Activated T-cell treated with anti-CD3 and anti-CD28 coated beads, Interleukin-2, amount 50 U/mL, for 72 hours (primary cell): ENCODE data around the gene POP7. TPM values are rescaled to one million over a fixed set of nuclear protein-coding genes. Genes with fewer than 3 reads are reported as not detected.
"Not testable (repeated sequence)": the region's sequence is repeated elsewhere in the genome, so short reads cannot be mapped to it uniquely, and the experiment has no call there.

Experiments
- ATAC-seq, 2 donors: fragments of 150-1000 bp; cut with Tn5 transposase; replicated peaks in 1 of 2; 2 replicates each; pipeline ENCODE4 v1.10.0; 2021; ENCODE audit warnings: moderate library complexity in 2 of 2, mild to moderate bottlenecking in 1 of 2
- DNase-seq, 2 donors: peaks; one replicate each; pipeline ENCODE4 v3.0.0; 2021 to 2022; ENCODE audit warnings: mixed read lengths in 1 of 2
- H3K27ac Mint-ChIP-seq: one replicate; pipeline ENCODE4 v1.8.0; 2022; ENCODE audit warnings: mild to moderate bottlenecking, moderate library complexity, mixed read lengths
- H3K27me3 Mint-ChIP-seq: one replicate; pipeline ENCODE4 v1.8.0; 2022; ENCODE audit warnings: low read depth, mixed read lengths
- H3K36me3 Mint-ChIP-seq, 2 donors: one replicate each; pipeline ENCODE4 v1.8.0; 2022; ENCODE audit warnings: mixed read lengths in 2 of 2, mild to moderate bottlenecking in 1 of 2; ENCODE audit not compliant: insufficient read depth in 2 of 2
- H3K4me1 Mint-ChIP-seq: one replicate; pipeline ENCODE4 v1.8.0; 2022; ENCODE audit warnings: low read depth, mixed read lengths
- H3K4me3 Mint-ChIP-seq, 2 donors: one replicate each; pipeline ENCODE4 v1.8.0; 2022; ENCODE audit warnings: mild to moderate bottlenecking in 2 of 2, mixed read lengths in 2 of 2, moderate library complexity in 2 of 2
- H3K9me3 Mint-ChIP-seq, 2 donors: one replicate each; pipeline ENCODE4 v1.8.0; 2022; ENCODE audit warnings: mixed read lengths in 2 of 2
- total RNA-seq, 2 donors: library from RNA; stranded (reverse); gene quantifications; one replicate each; pipeline ENCODE4 v1.2.3, GENCODE V29; 2022

The POP7 gene
- total RNA-seq, 2 donors from 2014 or later = 33.3 to 40.9 TPM

- Mint-ChIP-seq H3K27me3 (peaks cover 11% of the 10 kb centered on the region), H3K36me3 (no peaks in the 10 kb centered on the region), H3K27ac (no peak overlapping the region), H3K9me3 (peaks cover 0 to 2% of the 10 kb centered on the region in 2 donors), H3K4me1 (no peaks in the 10 kb centered on the region), H3K4me3 (no peak overlapping the region)
- DNase-seq (no peak), ATAC-seq (no peak)
These were observed 8.8 kb downstream of the POP7 start for GRCh38 chr7:100714725-100715124.

- H3K9me3 Mint-ChIP-seq, H3K4me3 Mint-ChIP-seq, H3K27ac Mint-ChIP-seq, ATAC-seq, H3K4me1 Mint-ChIP-seq, DNase-seq, H3K36me3 Mint-ChIP-seq: not testable (repeated sequence)
- peaks cover 27% of the 10 kb centered on the region for H3K27me3 Mint-ChIP-seq
These were observed 11.2 kb downstream of the POP7 start for GRCh38 chr7:100717073-100717472.

- no peaks in the 10 kb centered on the region for H3K36me3 Mint-ChIP-seq
- H3K4me1 Mint-ChIP-seq = no peaks in the 10 kb centered on the region
- peaks cover 0 to 2% of the 10 kb centered on the region in 2 donors for H3K9me3 Mint-ChIP-seq
- no peak for DNase-seq
- ATAC-seq = no peak
- H3K27ac Mint-ChIP-seq = no peak overlapping the region
- H3K4me3 Mint-ChIP-seq = no peak overlapping the region
- H3K27me3 Mint-ChIP-seq = peaks cover 46% of the 10 kb centered on the region
These were observed 13.8 kb downstream of the POP7 start for GRCh38 chr7:100719523-100720278.

GRCh38 chr7:100720279-100720670 lies 14.4 kb downstream of the POP7 start, which contains the start of gene EPO:
TSS of gene EPO (plus strand) at chr7:100720468. CDS start at chr7:100720981, 513 bp downstream.
- no peak within 1 kb of the TSS for H3K27ac Mint-ChIP-seq
- H3K4me3 Mint-ChIP-seq = no peak within 1 kb of the TSS
- H3K27me3 Mint-ChIP-seq = peaks cover 46% of the 10 kb centered on the region
- DNase-seq (no peak), ATAC-seq (no peak)
- peaks cover 4% of the 10 kb centered on the region for H3K4me1 Mint-ChIP-seq
- peaks cover 0 to 2% of the 10 kb centered on the region in 2 donors for H3K9me3 Mint-ChIP-seq
- H3K36me3 Mint-ChIP-seq = no peaks in the 10 kb centered on the region

GRCh38 chr7:100720671-100721504 lies 15.0 kb downstream of the POP7 start:
- Mint-ChIP-seq H3K36me3 (no peaks in the 10 kb centered on the region), H3K4me1 (peaks cover 8% of the 10 kb centered on the region), H3K4me3 (no peak overlapping the region), H3K9me3 (peaks cover 0 to 2% of the 10 kb centered on the region in 2 donors), H3K27ac (no peak overlapping the region), H3K27me3 (peaks cover 46% of the 10 kb centered on the region)
- ATAC-seq (no peak), DNase-seq (no peak)

- DNase-seq (no peak), ATAC-seq (no peak)
- Mint-ChIP-seq H3K9me3 (peaks cover 0 to 2% of the 10 kb centered on the region in 2 donors), H3K4me1 (peaks cover 8% of the 10 kb centered on the region), H3K36me3 (no peaks in the 10 kb centered on the region), H3K27ac (no peak overlapping the region), H3K27me3 (peaks cover 46% of the 10 kb centered on the region), H3K4me3 (no peak overlapping the region)
These were observed 15.5 kb downstream of the POP7 start for GRCh38 chr7:100721505-100721812.

GRCh38 chr7:100722480-100723212 lies 16.7 kb downstream of the POP7 start:
- Mint-ChIP-seq H3K27me3 (peaks cover 52% of the 10 kb centered on the region), H3K27ac (no peak overlapping the region), H3K36me3 (no peaks in the 10 kb centered on the region), H3K4me3 (no peak overlapping the region), H3K9me3 (peaks cover 0 to 2% of the 10 kb centered on the region in 2 donors), H3K4me1 (peaks cover 8% of the 10 kb centered on the region)
- DNase-seq (no peak), ATAC-seq (no peak)

GRCh38 chr7:100723732-100724275 lies 17.9 kb downstream of the POP7 start:
- Mint-ChIP-seq H3K27ac (no peak overlapping the region), H3K27me3 (peaks cover 51% of the 10 kb centered on the region), H3K4me3 (no peak overlapping the region), H3K36me3 (no peaks in the 10 kb centered on the region), H3K9me3 (no peaks in the 10 kb centered on the region), H3K4me1 (peaks cover 8% of the 10 kb centered on the region)
- DNase-seq (no peak), ATAC-seq (no peak)

GRCh38 chr7:100724364-100724763 lies 18.4 kb downstream of the POP7 start:
- not testable (repeated sequence) for H3K36me3 Mint-ChIP-seq, H3K4me3 Mint-ChIP-seq, H3K27ac Mint-ChIP-seq, ATAC-seq, DNase-seq, H3K9me3 Mint-ChIP-seq, H3K4me1 Mint-ChIP-seq
- H3K27me3 Mint-ChIP-seq = peaks cover 45% of the 10 kb centered on the region

GRCh38 chr7:100726996-100727761 lies 21.3 kb downstream of the POP7 start:
- H3K36me3 Mint-ChIP-seq = no peaks in the 10 kb centered on the region
- H3K4me1 Mint-ChIP-seq = peaks cover 8% of the 10 kb centered on the region
- H3K27me3 Mint-ChIP-seq = peaks cover 25% of the 10 kb centered on the region
- H3K9me3 Mint-ChIP-seq = no peaks in the 10 kb centered on the region
- ATAC-seq (no peak), DNase-seq (no peak)
- no peak overlapping the region for H3K27ac Mint-ChIP-seq
- H3K4me3 Mint-ChIP-seq = no peak overlapping the region

GRCh38 chr7:100728196-100728595 lies 22.3 kb downstream of the POP7 start:
- no peak for DNase-seq
- no peak for ATAC-seq
- Mint-ChIP-seq H3K36me3 (no peaks in the 10 kb centered on the region), H3K4me1 (peaks cover 8% of the 10 kb centered on the region), H3K4me3 (no peak overlapping the region), H3K27ac (no peak overlapping the region), H3K27me3 (peaks cover 14% of the 10 kb centered on the region), H3K9me3 (no peaks in the 10 kb centered on the region)

- Mint-ChIP-seq H3K36me3 (no peaks in the 10 kb centered on the region), H3K4me3 (no peak overlapping the region), H3K4me1 (peaks cover 3% of the 10 kb centered on the region), H3K27ac (no peak overlapping the region), H3K9me3 (no peaks in the 10 kb centered on the region), H3K27me3 (peaks cover 14% of the 10 kb centered on the region)
- ATAC-seq (no peak), DNase-seq (no peak)
These were observed 24.3 kb downstream of the POP7 start for GRCh38 chr7:100730136-100730800.
